NCI-H2196 (cell line): Measurements from ENCODE around the gene MAP3K12.

Experiments
- DNase-seq: peaks from one replicate; lab custom pipeline; 2025; ENCODE audit not compliant: unreplicated experiment; lab: John Stamatoyannopoulos, UW

Gene MAP3K12

GRCh38 chr12:53474077-53474476 lies 25.2 kb downstream of the MAP3K12 start:
- no peak for DNase-seq

- no peak for DNase-seq
Measured at GRCh38 chr12:53472056-53472582, 27.1 kb downstream of the MAP3K12 start.

GRCh38 chr12:53468282-53468681 lies 31.0 kb downstream of the MAP3K12 start:
- no peak for DNase-seq

- DNase-seq, result no peak
Measured at GRCh38 chr12:53467880-53468279, 31.4 kb downstream of the MAP3K12 start.

GRCh38 chr12:53467082-53467481 lies 32.2 kb downstream of the MAP3K12 start:
- DNase-seq, result no peak

- no peak for DNase-seq
Measured at GRCh38 chr12:53466640-53467039, 32.6 kb downstream of the MAP3K12 start.

- no peak for DNase-seq
Measured at GRCh38 chr12:53465679-53466078, 33.6 kb downstream of the MAP3K12 start.

- DNase-seq, result no peak
Measured at GRCh38 chr12:53464685-53465418, 34.4 kb downstream of the MAP3K12 start.

- DNase-seq, result no peak
Measured at GRCh38 chr12:53463802-53464560, 35.3 kb downstream of the MAP3K12 start.

- no peak for DNase-seq
Measured at GRCh38 chr12:53462935-53463334, 36.3 kb downstream of the MAP3K12 start.

GRCh38 chr12:53461591-53461990 lies 37.7 kb downstream of the MAP3K12 start:
- DNase-seq, result no peak

- DNase-seq, result no peak
Measured at GRCh38 chr12:53461059-53461458, 38.2 kb downstream of the MAP3K12 start.

- DNase-seq, result no peak
Measured at GRCh38 chr12:53459097-53459496, 40.2 kb downstream of the MAP3K12 start.

GRCh38 chr12:53456654-53457366 lies 42.4 kb downstream of the MAP3K12 start:
- DNase-seq, result no peak

- DNase-seq, result no peak
Measured at GRCh38 chr12:53454707-53455106, 44.6 kb downstream of the MAP3K12 start.

- no peak for DNase-seq
Measured at GRCh38 chr12:53453953-53454640, 45.2 kb downstream of the MAP3K12 start.

GRCh38 chr12:53452159-53453077 lies 46.8 kb downstream of the MAP3K12 start:
- DNase-seq, result peak; percentile 89

GRCh38 chr12:53451661-53452158 lies 47.5 kb downstream of the MAP3K12 start, which contains the start of gene PCBP2:
PCBP2 (plus strand) TSS chr12:53452102; CDS start chr12:53454801, 2,699 bp downstream.
- DNase-seq, result peak; percentile 98

- no peak for DNase-seq
Measured at GRCh38 chr12:53450936-53451335, 48.3 kb downstream of the MAP3K12 start.
